ENCODE measurements around the gene SAC3D1. TPM values are rescaled to one million over a fixed set of nuclear protein-coding genes. Genes with fewer than 3 reads are reported as not detected.
"Not testable (repeated sequence)": the region's sequence is repeated elsewhere in the genome, so short reads cannot be mapped to it uniquely, and the experiment has no call there.

The SAC3D1 gene
- total RNA-seq, 1 donor from 2014 or later: 5.2 TPM

GRCh38 chr11:65021003-65021402 is 20.0 kb upstream of the SAC3D1 start:
- Histone ChIP-seq H3K4me3 (ENCODE audit: low read length in 3 of 3) (no peak overlapping the region), H3K36me3 (ENCODE audit: control insufficient read depth in 3 of 3, insufficient read depth in 3 of 3, low read length in 3 of 3) (peaks cover 28 to 35% (median 33%) of the 10 kb centered on the region in 3 donors), H3K4me1 (ENCODE audit: control insufficient read depth in 3 of 3, insufficient read depth in 3 of 3, low read length in 3 of 3) (peaks cover 0 to 7% (median 0%) of the 10 kb centered on the region in 3 donors), H3K9me3 (ENCODE audit: control insufficient read depth in 3 of 3, low read length in 3 of 3) (no peaks in the 10 kb centered on the region), H3K27me3 (ENCODE audit: control insufficient read depth in 3 of 3, insufficient read depth in 3 of 3, low read length in 3 of 3) (no peaks in the 10 kb centered on the region), H3K9ac (ENCODE audit: low read depth in 1 of 3, low read length in 3 of 3) (no peak overlapping the region), H3K27ac (ENCODE audit: low read depth, low read length) (no peak overlapping the region)

- peaks cover 28 to 35% (median 31%) of the 10 kb centered on the region in 3 donors for H3K36me3 ChIP-seq (ENCODE audit: control insufficient read depth in 3 of 3, insufficient read depth in 3 of 3, low read length in 3 of 3)
- H3K27me3 ChIP-seq (ENCODE audit: control insufficient read depth in 3 of 3, insufficient read depth in 3 of 3, low read length in 3 of 3): no peaks in the 10 kb centered on the region
- H3K27ac ChIP-seq (ENCODE audit: low read depth, low read length): no peak overlapping the region
- H3K9ac ChIP-seq (ENCODE audit: low read depth in 1 of 3, low read length in 3 of 3): no peak overlapping the region
- no peaks in the 10 kb centered on the region for H3K9me3 ChIP-seq (ENCODE audit: control insufficient read depth in 3 of 3, low read length in 3 of 3)
- H3K4me1 ChIP-seq (ENCODE audit: control insufficient read depth in 3 of 3, insufficient read depth in 3 of 3, low read length in 3 of 3): peaks cover 0 to 3% (median 0%) of the 10 kb centered on the region in 3 donors
- no peak overlapping the region for H3K4me3 ChIP-seq (ENCODE audit: low read length in 3 of 3)
These were observed 19.5 kb upstream of the SAC3D1 start for GRCh38 chr11:65021509-65021908.

GRCh38 chr11:65023502-65023901 is 17.5 kb upstream of the SAC3D1 start:
- not testable (repeated sequence) for H3K27ac ChIP-seq (ENCODE audit: low read depth, low read length); H3K4me3 ChIP-seq (ENCODE audit: low read length in 3 of 3); H3K9ac ChIP-seq (ENCODE audit: low read depth in 1 of 3, low read length in 3 of 3); H3K27me3 ChIP-seq (ENCODE audit: control insufficient read depth in 3 of 3, insufficient read depth in 3 of 3, low read length in 3 of 3); H3K9me3 ChIP-seq (ENCODE audit: control insufficient read depth in 3 of 3, low read length in 3 of 3)
- peaks cover 5 to 12% (median 11%) of the 10 kb centered on the region in 3 donors for H3K4me1 ChIP-seq (ENCODE audit: control insufficient read depth in 3 of 3, insufficient read depth in 3 of 3, low read length in 3 of 3)
- H3K36me3 ChIP-seq (ENCODE audit: control insufficient read depth in 3 of 3, insufficient read depth in 3 of 3, low read length in 3 of 3): peaks cover 25 to 27% (median 27%) of the 10 kb centered on the region in 3 donors

- peaks cover 4 to 11% (median 7%) of the 10 kb centered on the region in 3 donors for H3K36me3 ChIP-seq (ENCODE audit: control insufficient read depth in 3 of 3, insufficient read depth in 3 of 3, low read length in 3 of 3)
- H3K9ac ChIP-seq (ENCODE audit: low read depth in 1 of 3, low read length in 3 of 3): peak overlapping the region; percentile 23 to 87 (median 84)
- peak overlapping the region; percentile 77 to 86 (median 84) for H3K4me3 ChIP-seq (ENCODE audit: low read length in 3 of 3)
- H3K9me3 ChIP-seq (ENCODE audit: control insufficient read depth in 3 of 3, low read length in 3 of 3): no peaks in the 10 kb centered on the region
- H3K4me1 ChIP-seq (ENCODE audit: control insufficient read depth in 3 of 3, insufficient read depth in 3 of 3, low read length in 3 of 3): peaks cover 5 to 12% (median 11%) of the 10 kb centered on the region in 3 donors
- H3K27ac ChIP-seq (ENCODE audit: low read depth, low read length): peak overlapping the region; percentile 78
- H3K27me3 ChIP-seq (ENCODE audit: control insufficient read depth in 3 of 3, insufficient read depth in 3 of 3, low read length in 3 of 3): no peaks in the 10 kb centered on the region
These were observed 14.2 kb upstream of the SAC3D1 start for GRCh38 chr11:65026810-65027209.

GRCh38 chr11:65027213-65028067 is 13.6 kb upstream of the SAC3D1 start, which contains the start of gene SNX15:
SNX15 (plus strand) TSS chr11:65027439; CDS start chr11:65027538, 99 bp downstream.
- H3K9me3 ChIP-seq (ENCODE audit: control insufficient read depth in 3 of 3, low read length in 3 of 3): no peaks in the 10 kb centered on the region
- H3K27ac ChIP-seq (ENCODE audit: low read depth, low read length): peak within 1 kb of the TSS; percentile 78
- H3K4me3 ChIP-seq (ENCODE audit: low read length in 3 of 3): peak within 1 kb of the TSS; percentile 77 to 86 (median 84)
- peak within 1 kb of the TSS; percentile 84 to 89 (median 87) for H3K9ac ChIP-seq (ENCODE audit: low read depth in 1 of 3, low read length in 3 of 3)
- peaks cover 4 to 12% (median 7%) of the 10 kb centered on the region in 3 donors for H3K36me3 ChIP-seq (ENCODE audit: control insufficient read depth in 3 of 3, insufficient read depth in 3 of 3, low read length in 3 of 3)
- H3K27me3 ChIP-seq (ENCODE audit: control insufficient read depth in 3 of 3, insufficient read depth in 3 of 3, low read length in 3 of 3): no peaks in the 10 kb centered on the region
- H3K4me1 ChIP-seq (ENCODE audit: control insufficient read depth in 3 of 3, insufficient read depth in 3 of 3, low read length in 3 of 3): peaks cover 5 to 12% (median 11%) of the 10 kb centered on the region in 3 donors

GRCh38 chr11:65032216-65032615 is 8.8 kb upstream of the SAC3D1 start:
- peaks cover 0 to 7% (median 6%) of the 10 kb centered on the region in 3 donors for H3K4me1 ChIP-seq (ENCODE audit: control insufficient read depth in 3 of 3, insufficient read depth in 3 of 3, low read length in 3 of 3)
- H3K4me3 ChIP-seq (ENCODE audit: low read length in 3 of 3): no peak overlapping the region
- no peak overlapping the region for H3K9ac ChIP-seq (ENCODE audit: low read depth in 1 of 3, low read length in 3 of 3)
- peaks cover 31 to 37% (median 33%) of the 10 kb centered on the region in 3 donors for H3K36me3 ChIP-seq (ENCODE audit: control insufficient read depth in 3 of 3, insufficient read depth in 3 of 3, low read length in 3 of 3)
- H3K27me3 ChIP-seq (ENCODE audit: control insufficient read depth in 3 of 3, insufficient read depth in 3 of 3, low read length in 3 of 3): no peaks in the 10 kb centered on the region
- H3K27ac ChIP-seq (ENCODE audit: low read depth, low read length): no peak overlapping the region
- no peaks in the 10 kb centered on the region for H3K9me3 ChIP-seq (ENCODE audit: control insufficient read depth in 3 of 3, low read length in 3 of 3)

GRCh38 chr11:65034423-65034822 is 6.6 kb upstream of the SAC3D1 start:
- H3K9me3 ChIP-seq (ENCODE audit: control insufficient read depth in 3 of 3, low read length in 3 of 3): no peaks in the 10 kb centered on the region
- H3K27ac ChIP-seq (ENCODE audit: low read depth, low read length): no peak overlapping the region
- no peak overlapping the region for H3K9ac ChIP-seq (ENCODE audit: low read depth in 1 of 3, low read length in 3 of 3)
- H3K27me3 ChIP-seq (ENCODE audit: control insufficient read depth in 3 of 3, insufficient read depth in 3 of 3, low read length in 3 of 3): no peaks in the 10 kb centered on the region
- peaks cover 47 to 51% (median 47%) of the 10 kb centered on the region in 3 donors for H3K36me3 ChIP-seq (ENCODE audit: control insufficient read depth in 3 of 3, insufficient read depth in 3 of 3, low read length in 3 of 3)
- no peaks in the 10 kb centered on the region for H3K4me1 ChIP-seq (ENCODE audit: control insufficient read depth in 3 of 3, insufficient read depth in 3 of 3, low read length in 3 of 3)
- no peak overlapping the region for H3K4me3 ChIP-seq (ENCODE audit: low read length in 3 of 3)

GRCh38 chr11:65035579-65035978 is 5.4 kb upstream of the SAC3D1 start:
- H3K36me3 ChIP-seq (ENCODE audit: control insufficient read depth in 3 of 3, insufficient read depth in 3 of 3, low read length in 3 of 3): peaks cover 47 to 55% (median 49%) of the 10 kb centered on the region in 3 donors
- no peaks in the 10 kb centered on the region for H3K27me3 ChIP-seq (ENCODE audit: control insufficient read depth in 3 of 3, insufficient read depth in 3 of 3, low read length in 3 of 3)
- H3K9me3 ChIP-seq (ENCODE audit: control insufficient read depth in 3 of 3, low read length in 3 of 3): no peaks in the 10 kb centered on the region
- H3K9ac ChIP-seq (ENCODE audit: low read depth in 1 of 3, low read length in 3 of 3): no peak overlapping the region
- H3K27ac ChIP-seq (ENCODE audit: low read depth, low read length): no peak overlapping the region
- no peak overlapping the region for H3K4me3 ChIP-seq (ENCODE audit: low read length in 3 of 3)
- H3K4me1 ChIP-seq (ENCODE audit: control insufficient read depth in 3 of 3, insufficient read depth in 3 of 3, low read length in 3 of 3): peaks cover 5 to 8% (median 8%) of the 10 kb centered on the region in 3 donors

- H3K36me3 ChIP-seq (ENCODE audit: control insufficient read depth in 3 of 3, insufficient read depth in 3 of 3, low read length in 3 of 3): peaks cover 44 to 52% (median 47%) of the 10 kb centered on the region in 3 donors
- H3K27me3 ChIP-seq (ENCODE audit: control insufficient read depth in 3 of 3, insufficient read depth in 3 of 3, low read length in 3 of 3): no peaks in the 10 kb centered on the region
- H3K27ac ChIP-seq (ENCODE audit: low read depth, low read length): no peak overlapping the region
- no peak overlapping the region for H3K4me3 ChIP-seq (ENCODE audit: low read length in 3 of 3)
- H3K9ac ChIP-seq (ENCODE audit: low read depth in 1 of 3, low read length in 3 of 3): no peak overlapping the region
- no peaks in the 10 kb centered on the region for H3K9me3 ChIP-seq (ENCODE audit: control insufficient read depth in 3 of 3, low read length in 3 of 3)
- peaks cover 9 to 12% (median 11%) of the 10 kb centered on the region in 3 donors for H3K4me1 ChIP-seq (ENCODE audit: control insufficient read depth in 3 of 3, insufficient read depth in 3 of 3, low read length in 3 of 3)
These were observed 4.1 kb upstream of the SAC3D1 start for GRCh38 chr11:65036931-65037330.

- peaks cover 34 to 37% (median 35%) of the 10 kb centered on the region in 3 donors for H3K36me3 ChIP-seq (ENCODE audit: control insufficient read depth in 3 of 3, insufficient read depth in 3 of 3, low read length in 3 of 3)
- H3K27ac ChIP-seq (ENCODE audit: low read depth, low read length): peak overlapping the region; percentile 90
- H3K4me1 ChIP-seq (ENCODE audit: control insufficient read depth in 3 of 3, insufficient read depth in 3 of 3, low read length in 3 of 3): peaks cover 12 to 24% (median 18%) of the 10 kb centered on the region in 3 donors
- H3K4me3 ChIP-seq (ENCODE audit: low read length in 3 of 3): peak overlapping the region; percentile 76 to 85 (median 82)
- H3K9me3 ChIP-seq (ENCODE audit: control insufficient read depth in 3 of 3, low read length in 3 of 3): no peaks in the 10 kb centered on the region
- H3K27me3 ChIP-seq (ENCODE audit: control insufficient read depth in 3 of 3, insufficient read depth in 3 of 3, low read length in 3 of 3): no peaks in the 10 kb centered on the region
- H3K9ac ChIP-seq (ENCODE audit: low read depth in 1 of 3, low read length in 3 of 3): peak overlapping the region; percentile 77 to 87 (median 81)
These were observed 527 bp upstream of the SAC3D1 start for GRCh38 chr11:65040520-65040846.

Data from skeletal muscle tissue (tissue), 4 donors.